Kidney epithelial cell (primary cell): Measurements from ENCODE around the gene SZRD1. TPM values are rescaled to one million over a fixed set of nuclear protein-coding genes. Genes with fewer than 3 reads are reported as not detected.

Experiments
- DNase-seq: peaks from one replicate; pipeline ENCODE4 v3.0.0-alpha.2; 2010; ENCODE audit warnings: low read depth
- H3K27me3 ChIP-seq: 2 replicates; pipeline ENCODE4 v1.6.0; 2011; ENCODE audit warnings: low read length; ENCODE audit not compliant: control insufficient read depth, insufficient read depth
- H3K36me3 ChIP-seq: 2 replicates; pipeline ENCODE4 v1.5.1; 2011; ENCODE audit warnings: low read length; ENCODE audit not compliant: control insufficient read depth, insufficient read depth
- H3K4me3 ChIP-seq: 2 replicates; pipeline ENCODE4 v1.5.1; 2011; ENCODE audit warnings: low read depth, mild to moderate bottlenecking, control low read depth, low read length
- CTCF ChIP-seq: IDR thresholded peaks from 2 replicates; pipeline ENCODE4 v1.5.1; 2011; ENCODE audit warnings: mild to moderate bottlenecking, moderate library complexity, low read length, control low read depth, inconsistent platforms; ENCODE audit not compliant: insufficient read depth, poor library complexity, severe bottlenecking
- total RNA-seq: library from RNA; depleted of rRNA; stranded (reverse); fragments of >200 nt; gene quantifications from 2 replicates; pipeline ENCODE4 v1.2.3, GENCODE V29; 2015

SZRD1 gene
- total RNA-seq, 1 donor from 2014 or later = 96.0 TPM

- DNase-seq = no peak
- TF ChIP-seq CTCF = no peak
- Histone ChIP-seq H3K36me3 (peaks cover 7% of the 10 kb centered on the region), H3K27me3 (no peaks in the 10 kb centered on the region), H3K4me3 (no peak overlapping the region)
These were observed 80.6 kb downstream of the SZRD1 start for GRCh38 chr1:16447641-16448040.

Other genes starting within 250 kb of the SZRD1 start
- 211 and 234 TPM in 2 replicates for gene EPHA2, start 211.2 kb upstream of the SZRD1 start, total RNA-seq
- 2.7 and 5.6 TPM in 2 replicates for gene ARHGEF19, start 154.6 kb upstream of the SZRD1 start, total RNA-seq
- 3.5 and 7.6 TPM in 2 replicates for gene CPLANE2, start 130.1 kb upstream of the SZRD1 start, total RNA-seq
- gene FBXO42, start 14.8 kb upstream of the SZRD1 start, total RNA-seq = 11.9 and 18.9 TPM in 2 replicates
- not detected in 2 replicates for gene SPATA21, start 70.2 kb downstream of the SZRD1 start, total RNA-seq
- 135 and 145 TPM in 2 replicates for gene NECAP2, start 73.5 kb downstream of the SZRD1 start, total RNA-seq
- gene RNU1-1, start 147.0 kb downstream of the SZRD1 start, total RNA-seq = under 0.01 TPM in 2 replicates
- gene NBPF1, start 246.3 kb downstream of the SZRD1 start, total RNA-seq = 50.3 and 50.6 TPM in 2 replicates